ENCODE data around the gene MGAM2.

MGAM2 gene

GRCh38 chr7:142123184-142123583 is 11.7 kb downstream of the MGAM2 start:
- DNase-seq: no peak

- no peak for DNase-seq
Measured at GRCh38 chr7:142125256-142125955, 13.9 kb downstream of the MGAM2 start.

- no peak for DNase-seq
Measured at GRCh38 chr7:142130267-142130666, 18.7 kb downstream of the MGAM2 start.

- no peak for DNase-seq
Measured at GRCh38 chr7:142131439-142132185, 20.1 kb downstream of the MGAM2 start.

GRCh38 chr7:142133731-142134148 is 22.2 kb downstream of the MGAM2 start:
- no peak for DNase-seq

- no peak for DNase-seq
Measured at GRCh38 chr7:142134909-142135308, 23.4 kb downstream of the MGAM2 start.

- DNase-seq: no peak
Measured at GRCh38 chr7:142138996-142139395, 27.5 kb downstream of the MGAM2 start.

- DNase-seq: no peak
Measured at GRCh38 chr7:142139597-142140400, 28.3 kb downstream of the MGAM2 start.

GRCh38 chr7:142140401-142140959 is 29.0 kb downstream of the MGAM2 start:
- DNase-seq: no peak

GRCh38 chr7:142142702-142143101 is 31.2 kb downstream of the MGAM2 start:
- no peak for DNase-seq

GRCh38 chr7:142146124-142146523 is 34.6 kb downstream of the MGAM2 start:
- DNase-seq: no peak

- no peak for DNase-seq
Measured at GRCh38 chr7:142150356-142150755, 38.8 kb downstream of the MGAM2 start.

GRCh38 chr7:142150869-142151268 is 39.4 kb downstream of the MGAM2 start:
- no peak for DNase-seq

- no peak for DNase-seq
Measured at GRCh38 chr7:142152076-142152475, 40.6 kb downstream of the MGAM2 start.

GRCh38 chr7:142153400-142153799 is 41.9 kb downstream of the MGAM2 start:
- no peak for DNase-seq

- DNase-seq: no peak
Measured at GRCh38 chr7:142158736-142159496, 47.4 kb downstream of the MGAM2 start.

GRCh38 chr7:142161921-142162320 is 50.4 kb downstream of the MGAM2 start:
- DNase-seq: no peak

GRCh38 chr7:142168746-142169145 is 57.2 kb downstream of the MGAM2 start:
- DNase-seq: no peak

GRCh38 chr7:142172932-142173331 is 61.4 kb downstream of the MGAM2 start:
- DNase-seq: no peak

GRCh38 chr7:142174441-142174840 is 62.9 kb downstream of the MGAM2 start:
- DNase-seq: no peak

GRCh38 chr7:142175594-142175993 is 64.1 kb downstream of the MGAM2 start:
- DNase-seq: no peak

- DNase-seq: no peak
Measured at GRCh38 chr7:142176901-142177300, 65.4 kb downstream of the MGAM2 start.

Measured in T-helper 9 cell (primary cell).